GM19438 (cell line): Measurements from ENCODE around the gene NXPH4.

ENCODE experiments used
- ATAC-seq: cut with Tn5 transposase; IDR thresholded peaks from one replicate; pipeline ENCODE4 v1.9.1; 2021; ENCODE audit warnings: low read depth; ENCODE audit not compliant: unreplicated experiment

The NXPH4 gene

GRCh38 chr12:57201631-57202030, 15.0 kb upstream of the NXPH4 start:
- ATAC-seq = no peak

GRCh38 chr12:57202321-57202720, 14.3 kb upstream of the NXPH4 start:
- ATAC-seq = no peak

GRCh38 chr12:57203201-57203600, 13.4 kb upstream of the NXPH4 start:
- ATAC-seq = no peak

- ATAC-seq = no peak
These were observed 12.8 kb upstream of the NXPH4 start for GRCh38 chr12:57203791-57204190.

DNA sequence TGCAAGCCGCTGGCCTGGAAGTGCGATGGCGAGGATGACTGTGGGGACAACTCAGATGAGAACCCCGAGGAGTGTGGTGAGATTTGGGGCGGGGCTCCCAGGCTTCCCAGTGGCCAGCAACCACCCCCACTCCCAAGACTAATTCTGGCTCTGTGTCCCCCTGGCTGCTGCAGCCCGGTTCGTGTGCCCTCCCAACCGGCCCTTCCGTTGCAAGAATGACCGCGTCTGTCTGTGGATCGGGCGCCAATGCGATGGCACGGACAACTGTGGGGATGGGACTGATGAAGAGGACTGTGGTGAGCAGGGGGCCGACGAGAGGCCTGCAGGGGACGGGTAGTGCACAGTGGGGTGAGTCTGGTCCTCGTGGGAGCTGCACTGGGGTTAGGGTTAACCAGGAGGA, 12.1 kb upstream of the NXPH4 start:
- no peak for ATAC-seq

DNA sequence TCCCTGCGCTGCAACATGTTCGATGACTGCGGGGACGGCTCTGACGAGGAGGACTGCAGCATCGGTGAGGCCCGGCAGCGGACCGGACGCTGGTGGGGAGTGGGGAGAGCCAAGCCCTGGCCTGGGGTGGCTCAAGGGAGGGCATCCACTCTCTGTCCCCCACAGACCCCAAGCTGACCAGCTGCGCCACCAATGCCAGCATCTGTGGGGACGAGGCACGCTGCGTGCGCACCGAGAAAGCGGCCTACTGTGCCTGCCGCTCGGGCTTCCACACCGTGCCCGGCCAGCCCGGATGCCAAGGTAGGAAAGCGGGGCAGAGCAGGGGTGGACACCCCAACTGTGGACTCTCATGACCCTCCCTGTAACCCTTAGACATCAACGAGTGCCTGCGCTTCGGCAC, 11.4 kb upstream of the NXPH4 start:
- no peak for ATAC-seq

DNA sequence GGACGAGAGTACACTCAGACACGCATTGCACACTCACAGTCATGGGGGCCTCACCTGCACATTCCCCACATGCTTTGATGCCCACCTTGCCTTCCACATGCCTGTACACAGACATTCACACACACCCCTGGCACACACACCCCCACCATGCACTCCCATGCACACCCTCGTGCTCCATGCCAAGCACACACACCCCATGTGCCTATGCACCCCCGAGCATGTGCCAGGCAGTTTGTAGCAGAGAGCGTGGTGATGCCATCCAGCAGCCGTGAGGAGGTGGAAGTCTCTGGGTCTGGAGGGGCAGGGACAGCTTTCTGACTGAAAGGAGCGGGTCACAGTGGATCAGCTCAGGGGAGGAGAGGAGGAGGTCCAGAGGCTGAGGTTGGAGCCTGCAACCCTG, 10.7 kb upstream of the NXPH4 start:
- ATAC-seq = no peak

GRCh38 chr12:57207731-57208630, 8.6 kb upstream of the NXPH4 start:
- no peak for ATAC-seq

DNA sequence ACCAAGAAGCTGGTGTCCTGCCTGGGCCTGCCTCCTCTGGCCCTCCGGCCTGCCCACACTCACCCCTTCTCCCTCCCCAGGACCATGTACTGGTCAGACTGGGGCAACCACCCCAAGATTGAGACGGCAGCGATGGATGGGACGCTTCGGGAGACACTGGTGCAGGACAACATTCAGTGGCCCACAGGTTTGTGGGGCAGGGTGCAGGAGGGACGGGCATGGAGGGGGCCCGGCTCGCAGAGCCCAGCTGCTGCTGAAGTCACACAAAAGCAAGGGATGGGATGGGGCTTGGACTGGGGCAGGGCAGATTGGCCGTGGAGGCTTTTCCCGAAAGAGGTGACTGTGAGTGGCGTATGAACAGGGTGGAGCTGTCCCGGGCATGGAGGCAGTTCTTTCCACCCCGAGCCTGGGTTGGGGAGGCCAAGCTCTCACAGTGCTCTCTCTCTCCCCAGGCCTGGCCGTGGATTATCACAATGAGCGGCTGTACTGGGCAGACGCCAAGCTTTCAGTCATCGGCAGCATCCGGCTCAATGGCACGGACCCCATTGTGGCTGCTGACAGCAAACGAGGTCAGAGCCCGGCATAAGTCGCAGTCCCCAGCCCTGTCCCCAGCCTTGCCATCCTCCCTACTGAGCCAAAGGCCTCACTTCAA, 7.8 kb upstream of the NXPH4 start:
- ATAC-seq = no peak

- no peak for ATAC-seq
These were observed 6.7 kb upstream of the NXPH4 start for GRCh38 chr12:57209916-57210315.

- ATAC-seq = no peak
These were observed 6.1 kb upstream of the NXPH4 start for GRCh38 chr12:57210461-57210860.

DNA sequence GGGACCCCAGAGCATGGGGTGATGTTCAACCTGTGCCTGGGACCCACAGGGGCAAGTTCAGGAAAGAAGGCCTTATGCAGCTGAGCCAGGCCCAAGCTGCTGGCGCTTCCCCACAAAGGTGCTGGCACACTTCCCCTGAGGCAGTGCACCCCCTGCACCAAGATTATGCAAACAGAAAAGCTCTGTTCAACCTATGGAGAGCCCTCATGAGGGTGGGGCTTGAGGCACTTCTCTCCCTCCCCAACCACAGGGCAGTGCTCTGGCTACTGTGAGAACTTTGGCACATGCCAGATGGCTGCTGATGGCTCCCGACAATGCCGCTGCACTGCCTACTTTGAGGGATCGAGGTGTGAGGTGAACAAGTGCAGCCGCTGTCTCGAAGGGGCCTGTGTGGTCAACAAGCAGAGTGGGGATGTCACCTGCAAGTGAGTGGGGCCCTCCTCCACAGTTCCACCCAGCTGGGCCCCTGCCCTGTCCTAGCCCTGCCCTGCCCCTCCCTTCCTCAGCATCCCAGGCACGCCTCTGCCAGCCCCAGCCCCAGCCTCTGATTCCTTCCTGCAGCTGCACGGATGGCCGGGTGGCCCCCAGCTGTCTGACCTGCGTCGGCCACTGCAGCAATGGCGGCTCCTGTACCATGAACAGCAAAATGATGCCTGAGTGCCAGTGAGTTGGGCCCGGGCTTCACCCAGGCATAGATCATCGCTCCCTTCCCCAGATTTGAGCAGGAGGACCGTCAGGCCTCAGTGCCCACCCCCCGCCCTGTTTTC, 5.5 kb upstream of the NXPH4 start:
- no peak for ATAC-seq

DNA sequence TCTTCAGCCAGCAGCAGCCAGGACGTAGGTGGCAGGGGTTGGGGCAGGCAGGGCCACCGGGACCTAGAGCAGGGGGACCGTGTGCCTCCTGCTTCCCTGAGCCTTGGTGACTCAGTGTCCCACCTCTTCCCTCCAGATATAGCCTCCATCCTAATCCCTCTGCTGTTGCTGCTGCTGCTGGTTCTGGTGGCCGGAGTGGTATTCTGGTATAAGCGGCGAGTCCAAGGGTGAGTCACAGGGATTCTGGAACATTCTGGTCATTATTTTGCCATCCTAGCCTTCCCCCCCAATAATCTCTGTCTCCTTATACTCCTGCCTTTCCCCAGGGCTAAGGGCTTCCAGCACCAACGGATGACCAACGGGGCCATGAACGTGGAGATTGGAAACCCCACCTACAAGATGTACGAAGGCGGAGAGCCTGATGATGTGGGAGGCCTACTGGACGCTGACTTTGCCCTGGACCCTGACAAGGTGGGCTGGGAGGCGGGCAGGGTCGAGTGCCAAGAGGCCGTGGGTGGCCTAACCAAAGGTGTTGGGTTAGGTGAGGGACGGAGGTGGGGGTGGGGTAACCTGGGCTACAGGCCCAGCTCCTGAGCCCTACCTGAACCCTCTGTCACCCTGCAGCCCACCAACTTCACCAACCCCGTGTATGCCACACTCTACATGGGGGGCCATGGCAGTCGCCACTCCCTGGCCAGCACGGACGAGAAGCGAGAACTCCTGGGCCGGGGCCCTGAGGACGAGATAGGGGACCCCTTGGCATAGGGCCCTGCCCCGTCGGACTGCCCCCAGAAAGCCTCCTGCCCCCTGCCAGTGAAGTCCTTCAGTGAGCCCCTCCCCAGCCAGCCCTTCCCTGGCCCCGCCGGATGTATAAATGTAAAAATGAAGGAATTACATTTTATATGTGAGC, 4.5 kb upstream of the NXPH4 start:
- ATAC-seq = no peak

DNA sequence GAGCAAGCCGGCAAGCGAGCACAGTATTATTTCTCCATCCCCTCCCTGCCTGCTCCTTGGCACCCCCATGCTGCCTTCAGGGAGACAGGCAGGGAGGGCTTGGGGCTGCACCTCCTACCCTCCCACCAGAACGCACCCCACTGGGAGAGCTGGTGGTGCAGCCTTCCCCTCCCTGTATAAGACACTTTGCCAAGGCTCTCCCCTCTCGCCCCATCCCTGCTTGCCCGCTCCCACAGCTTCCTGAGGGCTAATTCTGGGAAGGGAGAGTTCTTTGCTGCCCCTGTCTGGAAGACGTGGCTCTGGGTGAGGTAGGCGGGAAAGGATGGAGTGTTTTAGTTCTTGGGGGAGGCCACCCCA, 3.9 kb upstream of the NXPH4 start:
- no peak for ATAC-seq

GRCh38 chr12:57213058-57213715, 3.4 kb upstream of the NXPH4 start:
- ATAC-seq = no peak

DNA sequence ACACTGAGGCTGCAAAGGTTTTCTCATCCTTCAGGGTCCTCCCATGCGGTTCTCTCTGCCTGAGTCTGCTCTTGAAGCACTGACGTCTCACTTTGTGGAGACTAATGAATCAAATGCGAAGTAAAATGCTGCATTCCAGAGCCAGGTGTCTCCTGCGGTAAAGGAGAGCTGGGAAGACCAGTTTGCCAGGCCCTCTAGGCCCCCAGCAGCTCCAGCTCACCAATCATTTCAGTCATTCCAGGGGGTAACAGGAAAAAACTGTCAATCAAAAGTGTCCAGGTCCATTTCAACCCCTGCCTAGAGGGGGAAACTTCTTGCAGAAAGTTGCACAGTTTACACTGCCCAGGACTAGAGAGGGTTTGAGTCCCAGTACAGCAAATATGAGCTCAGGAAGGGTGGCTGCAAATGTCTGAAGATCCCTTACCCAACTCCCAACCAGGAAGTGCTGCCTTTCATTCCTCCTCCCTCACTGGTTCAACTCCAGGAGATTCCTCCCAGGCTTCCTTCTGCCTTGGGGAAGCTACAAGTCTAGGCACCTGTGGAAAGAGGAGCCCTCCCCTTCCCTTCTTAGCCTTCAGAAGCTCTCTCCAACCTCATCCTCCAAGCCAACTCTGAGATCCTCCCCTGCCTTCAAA, 2.7 kb upstream of the NXPH4 start:
- ATAC-seq = no peak

- ATAC-seq = peak; percentile 40
These were observed 2.2 kb upstream of the NXPH4 start for GRCh38 chr12:57214398-57214781.

DNA sequence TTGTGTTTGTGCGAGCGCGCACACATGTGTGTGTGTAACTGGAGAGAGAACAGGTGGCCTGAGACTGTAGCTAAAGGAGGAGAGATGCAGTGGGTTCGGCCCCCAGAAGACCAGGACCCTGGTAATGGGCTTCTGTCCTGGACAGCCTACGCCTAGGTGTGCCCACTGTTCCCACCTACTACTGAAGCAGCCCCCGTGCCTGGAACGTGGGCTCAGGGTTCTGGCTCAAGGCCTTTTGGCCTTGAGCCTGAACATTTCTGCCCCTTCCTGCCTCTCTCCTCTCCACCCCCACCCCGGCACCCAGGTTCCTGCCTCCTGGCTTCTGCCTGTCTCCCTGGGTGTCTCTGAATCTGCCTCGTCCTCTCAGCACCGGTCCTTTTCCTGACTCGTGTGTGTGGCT, 1.5 kb upstream of the NXPH4 start:
- ATAC-seq = no peak

DNA sequence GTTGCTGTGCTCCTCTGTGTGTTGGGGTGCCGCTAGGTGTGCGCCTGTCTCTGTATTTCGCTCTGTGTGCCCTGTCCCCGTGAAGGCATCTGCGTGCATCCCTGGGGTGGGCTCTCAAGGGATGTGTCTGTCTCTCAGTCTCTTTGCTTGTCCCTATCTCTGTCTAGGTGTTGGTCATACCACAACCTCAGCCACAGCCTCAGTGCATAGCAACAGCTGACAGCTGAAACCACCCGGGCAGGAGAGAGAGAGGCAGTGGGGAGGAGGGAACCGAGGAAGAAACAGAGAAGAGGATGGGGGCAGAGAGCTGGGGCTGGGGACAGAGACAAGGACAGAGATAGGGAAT, 953 bp upstream of the NXPH4 start:
- ATAC-seq = no peak
